ENCODE results near the gene TEX28. TPM values are rescaled to one million over a fixed set of nuclear protein-coding genes. Genes with fewer than 3 reads are reported as not detected.

Gene TEX28
- total RNA-seq, 1 experiment from 2014 or later: not detected

DNA sequence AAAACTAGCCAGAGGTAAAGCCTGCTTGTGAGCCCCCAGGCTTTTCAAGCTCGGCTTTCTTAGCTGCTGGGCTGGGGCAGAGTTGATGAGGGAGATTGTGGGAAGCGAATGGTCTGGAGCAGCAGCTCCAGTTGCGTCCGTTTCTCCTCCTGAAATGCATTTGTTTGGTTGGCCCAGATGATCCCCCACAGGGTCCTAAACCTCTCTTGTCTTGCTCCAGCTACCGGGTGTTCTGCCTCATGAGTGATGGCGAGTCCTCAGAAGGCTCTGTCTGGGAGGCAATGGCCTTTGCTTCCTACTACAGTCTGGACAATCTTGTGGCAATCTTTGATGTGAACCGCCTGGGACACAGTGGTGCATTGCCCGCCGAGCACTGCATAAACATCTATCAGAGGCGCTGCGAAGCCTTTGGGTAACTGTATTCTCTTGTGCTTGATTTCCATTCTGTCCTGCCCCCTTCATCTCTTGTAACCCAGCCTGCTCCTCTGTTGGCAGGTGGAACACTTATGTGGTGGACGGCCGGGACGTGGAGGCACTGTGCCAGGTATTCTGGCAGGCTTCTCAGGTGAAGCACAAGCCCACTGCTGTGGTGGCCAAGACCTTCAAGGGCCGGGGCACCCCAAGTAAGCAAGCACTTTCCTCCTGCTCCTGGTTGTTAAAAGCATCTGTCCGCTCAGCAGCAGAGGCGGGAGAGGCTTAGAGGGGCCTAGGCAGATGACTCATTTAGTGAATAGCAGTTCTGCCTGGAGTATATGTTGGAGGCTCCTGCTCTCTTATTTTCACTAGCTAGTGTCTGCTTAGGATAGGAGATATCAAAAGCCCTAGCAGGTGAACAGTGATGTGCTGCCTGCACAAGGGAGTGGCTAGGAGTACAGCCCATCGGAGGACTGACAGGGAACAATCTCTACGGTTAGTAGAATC, 16.0 kb upstream of the TEX28 start:
- intact Hi-C loops (cut with micrococcal nuclease; ENCODE audit: unreplicated experiment): no loop called here
- H3K36me3 Mint-ChIP-seq (ENCODE audit: insufficient read depth, unreplicated experiment): no peaks in the 10 kb centered on the region
- TF ChIP-seq, protein P1, sequence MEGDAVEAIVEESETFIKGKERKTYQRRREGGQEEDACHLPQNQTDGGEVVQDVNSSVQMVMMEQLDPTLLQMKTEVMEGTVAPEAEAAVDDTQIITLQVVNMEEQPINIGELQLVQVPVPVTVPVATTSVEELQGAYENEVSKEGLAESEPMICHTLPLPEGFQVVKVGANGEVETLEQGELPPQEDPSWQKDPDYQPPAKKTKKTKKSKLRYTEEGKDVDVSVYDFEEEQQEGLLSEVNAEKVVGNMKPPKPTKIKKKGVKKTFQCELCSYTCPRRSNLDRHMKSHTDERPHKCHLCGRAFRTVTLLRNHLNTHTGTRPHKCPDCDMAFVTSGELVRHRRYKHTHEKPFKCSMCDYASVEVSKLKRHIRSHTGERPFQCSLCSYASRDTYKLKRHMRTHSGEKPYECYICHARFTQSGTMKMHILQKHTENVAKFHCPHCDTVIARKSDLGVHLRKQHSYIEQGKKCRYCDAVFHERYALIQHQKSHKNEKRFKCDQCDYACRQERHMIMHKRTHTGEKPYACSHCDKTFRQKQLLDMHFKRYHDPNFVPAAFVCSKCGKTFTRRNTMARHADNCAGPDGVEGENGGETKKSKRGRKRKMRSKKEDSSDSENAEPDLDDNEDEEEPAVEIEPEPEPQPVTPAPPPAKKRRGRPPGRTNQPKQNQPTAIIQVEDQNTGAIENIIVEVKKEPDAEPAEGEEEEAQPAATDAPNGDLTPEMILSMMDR (IDR thresholded peaks at IDR 0.05; ENCODE audit: unreplicated experiment): no peak
- no peaks in the 10 kb centered on the region for H3K4me1 Mint-ChIP-seq (ENCODE audit: low read depth, unreplicated experiment)
- CTCF ChIA-PET: interaction anchor here (0.7 to 0.8 kb wide), 2 partner anchors 176 to 392 kb away, joined by 3 to 4 read pairs; no protein-coding TSS in a partner anchor
- H3K9me3 Mint-ChIP-seq (ENCODE audit: low read depth, unreplicated experiment): no peaks in the 10 kb centered on the region
- no peak overlapping the region for H3K4me3 Mint-ChIP-seq (ENCODE audit: low read depth, unreplicated experiment)
- H3K27me3 Mint-ChIP-seq (ENCODE audit: unreplicated experiment): peaks cover 38% of the 10 kb centered on the region
- no TSS peak for BruUV-seq (replicated peaks)
- no peak overlapping the region for H3K27ac Mint-ChIP-seq (ENCODE audit: unreplicated experiment)
- no peak for DNase-seq

DNA sequence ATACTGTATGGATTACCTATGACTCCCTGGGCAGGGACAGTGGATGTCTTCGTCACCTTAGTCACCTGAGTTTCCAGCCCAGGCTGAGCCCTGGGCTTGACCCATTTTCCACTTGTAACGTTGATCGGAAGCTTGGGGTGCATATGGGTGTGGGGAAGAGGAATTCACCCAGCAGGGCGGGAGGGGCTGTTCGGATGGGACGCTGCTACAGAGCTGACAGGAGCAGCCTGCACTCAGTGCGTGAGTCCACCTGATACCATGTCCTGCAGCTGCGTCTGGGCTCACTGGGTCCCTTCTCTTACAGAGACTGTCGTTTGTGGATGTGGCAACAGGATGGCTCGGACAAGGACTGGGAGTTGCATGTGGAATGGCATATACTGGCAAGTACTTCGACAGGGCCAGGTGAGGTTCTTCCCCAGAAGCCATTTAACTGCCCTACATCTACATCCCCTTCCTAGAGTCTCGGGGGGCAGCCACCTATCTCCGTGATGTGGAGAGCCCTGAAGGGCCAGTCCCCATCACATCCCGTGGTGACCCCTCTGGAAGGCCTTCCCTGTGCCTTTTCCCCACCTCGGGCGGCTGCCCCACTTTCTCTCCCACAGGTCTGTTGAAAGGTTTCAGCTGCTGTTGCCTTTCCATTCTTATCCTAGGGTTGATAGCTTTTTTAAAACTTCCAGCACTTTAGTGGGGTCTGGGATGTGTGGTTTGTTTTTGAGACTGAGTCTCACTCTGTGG, 14.3 kb upstream of the TEX28 start:
- TF ChIP-seq, protein P1 (IDR thresholded peaks at IDR 0.05; ENCODE audit: unreplicated experiment): no peak
- DNase-seq: no peak
- Mint-ChIP-seq H3K27ac (ENCODE audit: unreplicated experiment) (no peak overlapping the region), H3K4me1 (ENCODE audit: low read depth, unreplicated experiment) (no peaks in the 10 kb centered on the region), H3K9me3 (ENCODE audit: low read depth, unreplicated experiment) (no peaks in the 10 kb centered on the region), H3K27me3 (ENCODE audit: unreplicated experiment) (peaks cover 38% of the 10 kb centered on the region), H3K36me3 (ENCODE audit: insufficient read depth, unreplicated experiment) (no peaks in the 10 kb centered on the region), H3K4me3 (ENCODE audit: low read depth, unreplicated experiment) (no peak overlapping the region)
- CTCF ChIA-PET: no interaction called here
- no TSS peak for BruUV-seq (replicated peaks)
- intact Hi-C loops (cut with micrococcal nuclease; ENCODE audit: unreplicated experiment): no loop called here

DNA sequence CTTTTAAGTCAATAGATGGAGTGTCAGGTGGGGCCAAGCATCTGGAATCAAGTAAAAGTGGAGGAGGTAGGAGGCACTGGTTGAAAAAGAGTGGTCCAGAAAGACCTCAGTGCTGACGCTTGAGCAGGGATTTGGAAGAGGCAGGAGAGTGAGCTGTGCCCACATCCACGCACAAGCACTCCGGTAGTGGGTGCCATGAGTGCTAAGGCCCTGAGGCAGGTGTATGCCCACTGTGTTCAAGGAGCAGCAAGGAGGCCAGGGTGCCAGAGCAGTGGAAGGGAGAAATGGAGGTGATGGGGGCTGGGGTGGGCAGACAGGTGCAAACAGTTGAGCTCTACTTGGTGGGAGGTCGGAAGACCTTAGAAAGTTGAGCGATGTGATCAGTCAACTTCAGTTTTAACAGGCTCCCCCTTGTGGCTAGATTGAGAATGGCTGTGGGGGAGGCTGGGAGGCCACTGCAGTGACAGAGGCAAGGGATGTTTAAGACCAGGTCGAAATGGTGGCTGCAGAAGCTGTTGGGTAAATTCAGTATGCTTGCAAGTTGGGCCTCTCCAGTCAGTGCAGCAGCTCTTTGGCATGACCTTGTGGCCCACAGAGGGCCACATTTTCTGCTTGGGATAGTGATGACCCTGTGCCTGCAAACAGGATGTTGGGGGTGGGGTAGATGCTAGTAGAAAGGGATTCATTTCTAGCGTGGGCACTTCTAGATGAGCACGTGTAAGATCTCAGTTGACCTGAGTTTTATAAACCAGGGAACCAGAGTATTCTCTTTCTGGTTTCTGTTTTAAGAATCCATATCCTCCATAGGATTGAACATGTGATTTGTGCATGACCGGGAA, 13.4 kb upstream of the TEX28 start:
- Mint-ChIP-seq H3K4me3 (ENCODE audit: low read depth, unreplicated experiment) (no peak overlapping the region), H3K27ac (ENCODE audit: unreplicated experiment) (no peak overlapping the region), H3K27me3 (ENCODE audit: unreplicated experiment) (peaks cover 38% of the 10 kb centered on the region), H3K4me1 (ENCODE audit: low read depth, unreplicated experiment) (no peaks in the 10 kb centered on the region), H3K9me3 (ENCODE audit: low read depth, unreplicated experiment) (no peaks in the 10 kb centered on the region), H3K36me3 (ENCODE audit: insufficient read depth, unreplicated experiment) (peaks cover 4% of the 10 kb centered on the region)
- CTCF ChIA-PET: interaction anchor here (0.8 kb wide), 1 partner anchor 9 kb away, joined by 3 read pairs; no protein-coding TSS in a partner anchor
- TF ChIP-seq, protein P1 (IDR thresholded peaks at IDR 0.05; ENCODE audit: unreplicated experiment): peak; percentile 48
- intact Hi-C loops (cut with micrococcal nuclease; ENCODE audit: unreplicated experiment): no loop called here
- no TSS peak for BruUV-seq (replicated peaks)
- DNase-seq: peak; percentile 79

DNA sequence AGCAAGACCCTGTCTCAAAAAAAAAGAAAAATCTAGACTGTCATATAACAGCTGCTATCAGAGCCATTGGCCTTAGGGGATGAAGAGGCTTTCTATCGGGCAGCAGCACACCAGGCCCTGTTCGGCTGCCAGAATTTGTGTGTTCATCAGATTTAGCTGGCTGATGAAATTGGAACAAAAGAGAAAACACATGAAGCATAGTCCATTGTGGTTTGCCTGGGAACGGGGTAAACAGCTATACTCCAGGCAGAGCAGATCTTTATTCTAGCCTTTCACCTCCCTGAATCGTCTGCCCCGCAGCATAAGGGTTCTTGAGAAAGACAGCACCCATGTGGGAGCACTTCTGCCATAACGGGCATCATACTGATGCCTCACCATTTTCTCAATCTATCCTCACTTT, 12.3 kb upstream of the TEX28 start:
- TF ChIP-seq, protein P1 (IDR thresholded peaks at IDR 0.05; ENCODE audit: unreplicated experiment): no peak
- Mint-ChIP-seq H3K4me1 (ENCODE audit: low read depth, unreplicated experiment) (no peaks in the 10 kb centered on the region), H3K4me3 (ENCODE audit: low read depth, unreplicated experiment) (no peak overlapping the region), H3K9me3 (ENCODE audit: low read depth, unreplicated experiment) (no peaks in the 10 kb centered on the region), H3K27ac (ENCODE audit: unreplicated experiment) (no peak overlapping the region), H3K36me3 (ENCODE audit: insufficient read depth, unreplicated experiment) (peaks cover 5% of the 10 kb centered on the region), H3K27me3 (ENCODE audit: unreplicated experiment) (peaks cover 40% of the 10 kb centered on the region)
- DNase-seq: no peak
- intact Hi-C loops (cut with micrococcal nuclease; ENCODE audit: unreplicated experiment): no loop called here
- CTCF ChIA-PET: no interaction called here
- BruUV-seq (replicated peaks): no TSS peak

Measured in Calu3 (cell line).